ENCODE measurements around the gene MEN1. TPM values are rescaled to one million over a fixed set of nuclear protein-coding genes. Genes with fewer than 3 reads are reported as not detected.
A peak's percentile ranks its signal among the peaks of the same experiment; 100 is the strongest.

MEN1 gene
- total RNA-seq, 1 donor from 2014 or later: 61.5 TPM

- no peaks in the 10 kb centered on the region for H3K27me3 Mint-ChIP-seq
- no peak for DNase-seq (ENCODE audit: low spot score, unreplicated experiment)
- H3K9me3 Mint-ChIP-seq (ENCODE audit: low read depth): no peaks in the 10 kb centered on the region
- no peak for TF ChIP-seq CTCF (IDR thresholded peaks at IDR 0.05; ENCODE audit: unreplicated experiment)
- peaks cover 26% of the 10 kb centered on the region for H3K4me1 Mint-ChIP-seq (ENCODE audit: low read depth)
- H3K4me3 Mint-ChIP-seq (ENCODE audit: low read depth): no peak overlapping the region
- peaks cover 55% of the 10 kb centered on the region for H3K36me3 Mint-ChIP-seq (ENCODE audit: insufficient read depth)
- H3K27ac Mint-ChIP-seq: peak overlapping the region; percentile 74
These were observed 44.3 kb downstream of the MEN1 start for GRCh38 chr11:64765851-64766665.

- no peaks in the 10 kb centered on the region for H3K9me3 Mint-ChIP-seq (ENCODE audit: low read depth)
- peaks cover 26% of the 10 kb centered on the region for H3K4me1 Mint-ChIP-seq (ENCODE audit: low read depth)
- no peak overlapping the region for H3K4me3 Mint-ChIP-seq (ENCODE audit: low read depth)
- H3K27me3 Mint-ChIP-seq: no peaks in the 10 kb centered on the region
- no peak overlapping the region for H3K27ac Mint-ChIP-seq
- peaks cover 49% of the 10 kb centered on the region for H3K36me3 Mint-ChIP-seq (ENCODE audit: insufficient read depth)
- DNase-seq (ENCODE audit: low spot score, unreplicated experiment): no peak
- TF ChIP-seq CTCF (IDR thresholded peaks at IDR 0.05; ENCODE audit: unreplicated experiment): peak; percentile 27
These were observed 45.0 kb downstream of the MEN1 start for GRCh38 chr11:64765291-64765850.

- H3K4me1 Mint-ChIP-seq (ENCODE audit: low read depth): peaks cover 31% of the 10 kb centered on the region
- peak overlapping the region; percentile 36 for H3K27ac Mint-ChIP-seq
- no peak overlapping the region for H3K4me3 Mint-ChIP-seq (ENCODE audit: low read depth)
- DNase-seq (ENCODE audit: low spot score, unreplicated experiment): no peak
- peaks cover 47% of the 10 kb centered on the region for H3K36me3 Mint-ChIP-seq (ENCODE audit: insufficient read depth)
- no peaks in the 10 kb centered on the region for H3K9me3 Mint-ChIP-seq (ENCODE audit: low read depth)
- H3K27me3 Mint-ChIP-seq: no peaks in the 10 kb centered on the region
- TF ChIP-seq CTCF (IDR thresholded peaks at IDR 0.05; ENCODE audit: unreplicated experiment): no peak
These were observed 45.6 kb downstream of the MEN1 start for GRCh38 chr11:64764753-64765152.

- no peak overlapping the region for H3K4me3 Mint-ChIP-seq (ENCODE audit: low read depth)
- no peaks in the 10 kb centered on the region for H3K9me3 Mint-ChIP-seq (ENCODE audit: low read depth)
- peaks cover 37% of the 10 kb centered on the region for H3K4me1 Mint-ChIP-seq (ENCODE audit: low read depth)
- H3K27ac Mint-ChIP-seq: peak overlapping the region; percentile 12
- H3K27me3 Mint-ChIP-seq: no peaks in the 10 kb centered on the region
- no peak for TF ChIP-seq CTCF (IDR thresholded peaks at IDR 0.05; ENCODE audit: unreplicated experiment)
- no peak for DNase-seq (ENCODE audit: low spot score, unreplicated experiment)
- peaks cover 41% of the 10 kb centered on the region for H3K36me3 Mint-ChIP-seq (ENCODE audit: insufficient read depth)
These were observed 46.2 kb downstream of the MEN1 start for GRCh38 chr11:64764040-64764611.

GRCh38 chr11:64763526-64764039 is 46.8 kb downstream of the MEN1 start:
- TF ChIP-seq CTCF (IDR thresholded peaks at IDR 0.05; ENCODE audit: unreplicated experiment): no peak
- no peak for DNase-seq (ENCODE audit: low spot score, unreplicated experiment)
- peaks cover 38% of the 10 kb centered on the region for H3K36me3 Mint-ChIP-seq (ENCODE audit: insufficient read depth)
- H3K4me3 Mint-ChIP-seq (ENCODE audit: low read depth): no peak overlapping the region
- H3K4me1 Mint-ChIP-seq (ENCODE audit: low read depth): peaks cover 37% of the 10 kb centered on the region
- no peaks in the 10 kb centered on the region for H3K9me3 Mint-ChIP-seq (ENCODE audit: low read depth)
- H3K27me3 Mint-ChIP-seq: no peaks in the 10 kb centered on the region
- peak overlapping the region; percentile 12 for H3K27ac Mint-ChIP-seq
